Sigmoid colon (tissue), 3 donors: Measurements from ENCODE around the gene MESP2.

Source experiments
- CTCF ChIP-seq, 4 experiments: fragments of 450-650 bp in 3 of 4; fragments of 200-600 bp in 1 of 4; IDR thresholded peaks; one replicate each; pipeline ENCODE4 v1.5.1; 2016 to 2019; ENCODE audit warnings: antibody characterized with exemption in 4 of 4, mild to moderate bottlenecking in 3 of 4, moderate library complexity in 2 of 4
- POLR2A ChIP-seq, 2 donors: fragments of 450-650 bp; IDR thresholded peaks; one replicate each; pipeline ENCODE4 v1.6.1; 2016; ENCODE audit warnings: antibody characterized with exemption in 2 of 2, mild to moderate bottlenecking in 2 of 2, moderate library complexity in 2 of 2

GRCh38 chr15:89805241-89806209 lies 29.4 kb downstream of the MESP2 start:
- TF ChIP-seq POLR2A (IDR thresholded peaks at IDR 0.05): no peak
- no peak for TF ChIP-seq CTCF (IDR thresholded peaks at IDR 0.05)
